HG03103 (cell line): ENCODE measurements around the gene TAP1.

Source experiments
- ATAC-seq: cut with Tn5 transposase; IDR thresholded peaks from one replicate; pipeline ENCODE4 v1.9.1; 2021; ENCODE audit warnings: low read depth; ENCODE audit not compliant: unreplicated experiment

TAP1 gene

GRCh38 chr6:32865724-32866443 lies 12.4 kb upstream of the TAP1 start:
- ATAC-seq: no peak

GRCh38 chr6:32862725-32863124 lies 9.2 kb upstream of the TAP1 start:
- no peak for ATAC-seq

DNA sequence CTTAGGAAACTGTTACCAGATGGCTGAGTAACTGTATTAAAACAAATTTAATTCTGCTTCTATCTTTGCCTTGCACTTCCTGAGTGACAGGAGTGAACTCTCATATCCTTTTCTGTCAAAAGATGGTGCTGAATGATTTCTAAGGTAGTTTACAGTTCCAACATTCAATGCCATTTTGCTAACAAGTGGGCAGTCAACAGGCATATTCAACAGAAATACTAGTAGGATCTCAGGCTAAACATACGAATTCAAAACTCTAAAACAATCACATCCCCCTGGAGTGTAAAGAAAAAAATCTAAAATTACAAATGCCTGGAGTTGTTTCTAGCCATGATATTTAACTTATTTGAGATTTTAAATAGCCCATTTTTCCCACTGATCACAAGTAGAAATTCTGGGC lies 7.2 kb upstream of the TAP1 start:
- ATAC-seq: no peak

DNA sequence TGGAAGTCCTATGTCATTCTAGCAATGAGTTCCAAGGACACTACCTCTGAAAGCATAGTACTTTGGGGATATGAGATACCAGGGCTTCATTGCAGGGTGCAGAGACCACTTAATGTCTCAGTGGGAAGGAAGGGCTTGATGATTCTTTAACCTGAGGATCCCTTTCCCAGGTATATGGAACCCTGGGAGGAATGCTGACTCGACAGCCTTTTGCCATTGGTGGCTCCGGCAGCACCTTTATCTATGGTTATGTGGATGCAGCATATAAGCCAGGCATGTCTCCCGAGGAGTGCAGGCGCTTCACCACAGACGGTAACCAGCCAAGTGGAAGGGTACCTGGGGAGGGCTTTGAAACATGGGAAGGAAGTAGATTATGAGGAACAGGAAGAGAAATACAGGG lies 4.7 kb upstream of the TAP1 start:
- no peak for ATAC-seq

- ATAC-seq: no peak
Observed at GRCh38 chr6:32857156-32857891, 3.8 kb upstream of the TAP1 start.

- no peak for ATAC-seq
Observed at GRCh38 chr6:32855467-32856174, 2.1 kb upstream of the TAP1 start.

- ATAC-seq: peak; percentile 10
Observed at GRCh38 chr6:32854376-32855178, 1.1 kb upstream of the TAP1 start.

- no peak for ATAC-seq
Observed at GRCh38 chr6:32852844-32853540, 512 bp downstream of the TAP1 start.

GRCh38 chr6:32852018-32852843 lies 1.3 kb downstream of the TAP1 start:
- no peak for ATAC-seq

GRCh38 chr6:32851025-32851424 lies 2.5 kb downstream of the TAP1 start:
- ATAC-seq: no peak

DNA sequence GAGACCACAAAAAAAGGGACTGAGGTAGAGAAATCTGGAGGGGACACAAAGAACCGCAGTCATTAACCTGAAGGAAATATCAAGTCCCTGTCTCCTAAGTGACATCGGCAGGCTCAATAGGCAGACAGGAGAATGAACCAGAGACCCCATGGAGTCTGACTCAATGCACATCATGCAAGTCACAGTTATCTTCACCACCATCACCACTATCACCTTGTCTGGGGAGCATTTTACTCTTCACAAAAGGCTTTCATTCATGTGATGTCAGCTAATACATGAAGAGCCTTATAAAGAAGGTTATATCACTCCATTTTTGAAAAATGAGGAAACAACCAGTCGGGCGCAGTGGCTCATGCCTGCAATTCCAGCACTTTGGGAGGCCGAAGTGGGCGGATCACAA lies 4.4 kb downstream of the TAP1 start:
- no peak for ATAC-seq

GRCh38 chr6:32847795-32848194 lies 5.7 kb downstream of the TAP1 start:
- ATAC-seq: no peak

GRCh38 chr6:32847004-32847403 lies 6.5 kb downstream of the TAP1 start:
- no peak for ATAC-seq

DNA sequence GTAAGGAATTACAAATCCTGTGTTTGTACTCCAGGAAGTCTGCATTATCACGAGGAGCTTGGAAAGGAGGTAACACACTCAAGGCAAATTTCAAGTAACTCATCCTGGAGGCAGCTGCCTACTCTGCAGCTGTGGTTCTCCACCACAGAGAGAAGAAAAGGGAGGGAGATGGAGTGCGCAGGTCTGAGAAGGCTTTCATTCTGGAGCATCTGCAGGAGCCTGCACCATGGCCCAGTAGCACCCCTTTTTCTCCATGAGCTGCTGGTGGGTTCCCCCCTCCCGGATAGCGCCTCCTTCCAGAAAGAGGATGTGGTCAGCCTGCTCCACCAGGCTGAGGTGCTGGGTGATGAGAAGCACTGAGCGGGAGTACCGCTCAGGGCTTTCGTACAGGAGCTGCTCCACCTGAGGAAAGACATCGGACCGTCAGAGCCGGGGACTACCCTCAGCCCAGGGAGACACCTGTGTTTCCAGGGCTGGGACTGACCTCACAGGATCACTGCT lies 8.1 kb downstream of the TAP1 start:
- ATAC-seq: no peak

DNA sequence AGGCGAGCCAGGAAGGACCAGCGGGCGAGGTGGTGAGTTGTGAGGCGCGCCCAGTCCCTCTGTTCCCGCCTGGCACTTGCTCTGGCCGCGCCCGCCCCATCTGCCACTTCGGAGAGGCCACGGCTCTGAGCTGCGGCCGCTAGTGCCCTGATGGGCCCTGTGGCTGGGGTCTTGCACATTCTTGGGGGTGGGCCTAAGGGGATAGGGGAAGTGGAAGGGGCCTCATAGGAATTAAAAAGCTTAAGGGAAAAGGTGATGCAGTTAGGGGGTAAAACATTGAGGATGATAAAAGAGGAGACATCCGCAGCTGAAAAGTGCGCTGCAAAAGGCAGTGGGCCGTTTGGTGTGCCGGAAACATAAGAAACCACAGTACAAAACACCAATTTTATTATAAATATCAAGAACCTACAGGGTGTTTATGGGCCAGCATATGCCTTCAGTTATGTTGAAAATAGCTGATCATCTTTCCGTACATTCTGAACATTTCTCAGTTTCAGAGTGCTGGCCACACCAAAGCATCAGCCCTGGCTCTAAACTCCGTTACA lies 8.6 kb downstream of the TAP1 start:
- no peak for ATAC-seq

DNA sequence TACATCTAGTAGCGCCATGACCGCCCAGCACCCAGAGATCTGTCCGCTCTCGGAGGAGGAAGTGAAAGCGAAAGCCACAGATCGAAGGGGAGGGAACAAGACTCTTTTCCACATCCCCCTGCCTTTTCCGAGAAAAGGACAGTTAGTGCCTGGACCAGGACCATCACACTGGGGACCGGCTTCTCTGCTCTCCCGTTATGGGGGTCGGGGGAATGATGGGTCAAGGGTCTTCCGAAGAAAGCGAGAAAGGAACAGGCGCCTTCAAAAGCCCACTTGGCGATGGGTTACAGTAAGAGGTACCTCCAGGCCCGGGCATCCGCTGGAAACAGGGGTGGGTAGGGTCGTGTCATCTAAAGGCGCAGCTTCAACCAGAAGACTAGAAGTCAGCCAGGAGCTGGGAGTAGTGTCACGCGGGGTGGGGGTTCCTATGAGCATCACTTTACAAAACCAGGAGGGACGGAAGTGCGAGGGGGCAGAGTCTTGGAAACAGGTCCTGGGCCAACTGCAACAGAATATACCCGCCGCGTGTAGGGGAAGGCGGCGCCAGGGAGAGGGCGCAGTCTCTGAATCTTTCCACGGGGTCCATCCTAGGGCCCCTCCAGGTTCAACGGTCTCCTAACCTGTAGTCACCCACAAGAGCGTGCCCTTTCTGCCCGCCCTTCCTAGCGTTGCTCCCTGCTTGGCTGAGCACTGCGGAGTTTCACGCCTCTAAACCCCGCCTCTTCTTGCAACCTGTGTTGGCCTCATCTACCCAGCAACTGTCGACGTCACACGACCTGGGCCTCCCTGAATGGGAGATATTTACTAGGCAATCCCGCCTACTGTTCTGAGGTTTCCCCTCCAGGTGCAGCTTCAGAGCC lies 9.3 kb downstream of the TAP1 start, which contains the start of gene PSMB8:
TSS of gene PSMB8 (minus strand) at position 69 of the 860 bp plus-strand sequence. CDS start at position 18, 51 bp downstream.
- peak; percentile 62 for ATAC-seq

DNA sequence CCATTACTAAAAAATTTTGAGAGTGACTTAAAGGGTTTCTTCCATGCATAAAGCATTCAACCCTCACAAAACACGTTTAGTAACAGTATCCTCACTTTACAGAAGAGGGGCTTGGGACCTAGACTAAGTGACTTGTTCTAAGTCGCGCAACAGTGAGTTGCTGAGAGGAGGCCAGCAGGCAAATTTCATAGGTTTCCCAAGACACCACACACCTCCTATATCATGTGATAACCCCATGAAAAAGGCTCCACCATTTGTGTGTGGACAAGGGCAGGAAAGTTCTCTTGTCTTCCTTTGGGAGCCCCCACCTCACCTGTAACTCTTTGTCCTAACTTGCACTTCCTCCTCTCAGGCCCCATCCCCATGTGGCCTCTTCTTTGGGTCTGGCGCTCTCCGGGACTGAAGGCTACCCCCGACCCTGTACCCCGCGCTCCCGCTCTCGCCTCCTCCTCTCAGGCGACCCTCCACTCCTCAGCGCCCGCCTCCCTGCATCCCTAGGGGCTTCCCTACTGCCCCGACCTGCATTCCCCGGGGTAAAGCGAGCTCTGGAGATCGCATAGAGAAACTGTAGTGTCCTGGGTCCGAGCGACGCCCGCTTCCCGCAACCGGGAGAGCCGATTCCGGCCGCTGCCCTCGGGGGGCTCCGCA lies 10.0 kb downstream of the TAP1 start:
- no peak for ATAC-seq
